GM06990 (cell line): ENCODE data around the gene SCYL3.
"Not testable (repeated sequence)": the region's sequence is repeated elsewhere in the genome, so short reads cannot be mapped to it uniquely, and the experiment has no call there.

Experiments
- DNase-seq: peaks from one replicate; pipeline ENCODE4 v3.0.0-alpha.2; 2011; ENCODE audit not compliant: insufficient read length; ENCODE audit errors: extremely low read depth
- H3K27me3 ChIP-seq: replicated peaks from 2 replicates; pipeline ENCODE4 v1.6.0; 2011; ENCODE audit warnings: low read length; ENCODE audit not compliant: control insufficient read depth, insufficient read depth
- H3K36me3 ChIP-seq: 2 replicates; pipeline ENCODE4 v1.5.1; 2011; ENCODE audit warnings: low read length; ENCODE audit not compliant: control insufficient read depth, insufficient read depth
- H3K4me3 ChIP-seq: replicated peaks from 2 replicates; pipeline ENCODE4 v1.5.1; 2011; ENCODE audit warnings: low read depth, mild to moderate bottlenecking, control low read depth, low read length
- CTCF ChIP-seq: IDR thresholded peaks from 2 replicates; pipeline ENCODE4 v1.5.1; 2011; ENCODE audit warnings: low read length, control low read depth, mild to moderate bottlenecking, inconsistent platforms; ENCODE audit not compliant: insufficient read depth, poor library complexity, severe bottlenecking

The SCYL3 gene

GRCh38 chr1:169874229-169874628 is 19.5 kb downstream of the SCYL3 start:
- TF ChIP-seq CTCF: no peak
- Histone ChIP-seq H3K4me3 (no peak overlapping the region), H3K27me3 (no peaks in the 10 kb centered on the region), H3K36me3 (peaks cover 18% of the 10 kb centered on the region)
- DNase-seq: no peak

- DNase-seq: no peak
- H3K4me3 ChIP-seq: no peak overlapping the region
- H3K27me3 ChIP-seq: no peaks in the 10 kb centered on the region
- no peak for TF ChIP-seq CTCF
- H3K36me3 ChIP-seq: peaks cover 20% of the 10 kb centered on the region
These were observed 20.0 kb downstream of the SCYL3 start for GRCh38 chr1:169873582-169874199.

GRCh38 chr1:169872906-169873305 is 20.8 kb downstream of the SCYL3 start:
- peaks cover 21% of the 10 kb centered on the region for H3K36me3 ChIP-seq
- no peak for TF ChIP-seq CTCF
- DNase-seq: no peak

GRCh38 chr1:169871988-169872387 is 21.7 kb downstream of the SCYL3 start:
- DNase-seq, H3K4me3 ChIP-seq, H3K27me3 ChIP-seq: not testable (repeated sequence)
- peaks cover 24% of the 10 kb centered on the region for H3K36me3 ChIP-seq

More at GRCh38 chr1:169872906-169873305, 20.8 kb downstream of the SCYL3 start:
- H3K27me3 ChIP-seq: no peaks in the 10 kb centered on the region
- H3K4me3 ChIP-seq: no peak overlapping the region

- Histone ChIP-seq H3K4me3 (no peak overlapping the region), H3K27me3 (no peaks in the 10 kb centered on the region), H3K36me3 (peaks cover 27% of the 10 kb centered on the region)
- DNase-seq: no peak
- TF ChIP-seq CTCF: no peak
These were observed 24.3 kb downstream of the SCYL3 start for GRCh38 chr1:169869426-169869825.

GRCh38 chr1:169868978-169869377 is 24.7 kb downstream of the SCYL3 start:
- Histone ChIP-seq H3K27me3 (no peaks in the 10 kb centered on the region), H3K4me3 (no peak overlapping the region), H3K36me3 (peaks cover 27% of the 10 kb centered on the region)
- no peak for TF ChIP-seq CTCF
- no peak for DNase-seq
